HG02610 (cell line): ENCODE results near the gene NCBP2.
"Not testable (repeated sequence)": the region's sequence is repeated elsewhere in the genome, so short reads cannot be mapped to it uniquely, and the experiment has no call there.

Experiments used
- ATAC-seq: cut with Tn5 transposase; IDR thresholded peaks from one replicate; pipeline ENCODE4 v1.9.1; 2021; ENCODE audit warnings: mild to moderate bottlenecking, moderate library complexity; ENCODE audit not compliant: unreplicated experiment

NCBP2 gene

GRCh38 chr3:196968233-196969133 lies 26.2 kb upstream of the NCBP2 start, which contains the start of gene PIGZ:
TSS of gene PIGZ (minus strand) at chr3:196968833. CDS start at chr3:196952031, 16,802 bp downstream.
- peak; percentile 60 for ATAC-seq

GRCh38 chr3:196967412-196968232 lies 25.3 kb upstream of the NCBP2 start:
- no peak for ATAC-seq

- no peak for ATAC-seq
Observed at GRCh38 chr3:196966526-196967401, 24.4 kb upstream of the NCBP2 start.

GRCh38 chr3:196965804-196966173 lies 23.5 kb upstream of the NCBP2 start:
- no peak for ATAC-seq

GRCh38 chr3:196965112-196965803 lies 22.9 kb upstream of the NCBP2 start:
- no peak for ATAC-seq

- ATAC-seq = no peak
Observed at GRCh38 chr3:196963631-196963953, 21.3 kb upstream of the NCBP2 start.

GRCh38 chr3:196962930-196963630 lies 20.8 kb upstream of the NCBP2 start:
- ATAC-seq = no peak

- ATAC-seq = no peak
Observed at GRCh38 chr3:196962108-196962929, 20.0 kb upstream of the NCBP2 start.

- no peak for ATAC-seq
Observed at GRCh38 chr3:196954832-196955231, 12.5 kb upstream of the NCBP2 start.

GRCh38 chr3:196951371-196951770 lies 9.0 kb upstream of the NCBP2 start:
- no peak for ATAC-seq

GRCh38 chr3:196949750-196950149 lies 7.4 kb upstream of the NCBP2 start:
- no peak for ATAC-seq

GRCh38 chr3:196949285-196949619 lies 6.9 kb upstream of the NCBP2 start:
- ATAC-seq = no peak

- no peak for ATAC-seq
Observed at GRCh38 chr3:196948442-196949284, 6.3 kb upstream of the NCBP2 start.

- ATAC-seq = no peak
Observed at GRCh38 chr3:196947860-196948441, 5.6 kb upstream of the NCBP2 start.

- no peak for ATAC-seq
Observed at GRCh38 chr3:196947136-196947859, 5.0 kb upstream of the NCBP2 start.

GRCh38 chr3:196944037-196944790 lies 1.9 kb upstream of the NCBP2 start:
- ATAC-seq = not testable (repeated sequence)
